GM18861 (cell line): ENCODE measurements around the gene MMAB.

Experiments used
- ATAC-seq: cut with Tn5 transposase; IDR thresholded peaks from one replicate; pipeline ENCODE4 v1.9.1; 2021; ENCODE audit not compliant: unreplicated experiment

MMAB gene

GRCh38 chr12:109560867-109561710, 12.2 kb downstream of the MMAB start:
- no peak for ATAC-seq

GRCh38 chr12:109559601-109560000, 13.7 kb downstream of the MMAB start:
- ATAC-seq: no peak

- no peak for ATAC-seq
These were observed 14.2 kb downstream of the MMAB start for GRCh38 chr12:109559200-109559505.

GRCh38 chr12:109558374-109559199, 14.7 kb downstream of the MMAB start:
- no peak for ATAC-seq

- no peak for ATAC-seq
These were observed 15.5 kb downstream of the MMAB start for GRCh38 chr12:109557805-109558204.

- ATAC-seq: no peak
These were observed 16.1 kb downstream of the MMAB start for GRCh38 chr12:109557200-109557599.

- no peak for ATAC-seq
These were observed 17.6 kb downstream of the MMAB start for GRCh38 chr12:109555431-109556315.

- no peak for ATAC-seq
These were observed 18.5 kb downstream of the MMAB start for GRCh38 chr12:109554761-109555160.

GRCh38 chr12:109553906-109554500, 19.3 kb downstream of the MMAB start:
- ATAC-seq: no peak

GRCh38 chr12:109553483-109553882, 19.8 kb downstream of the MMAB start:
- ATAC-seq: no peak

- ATAC-seq: no peak
These were observed 20.3 kb downstream of the MMAB start for GRCh38 chr12:109552971-109553370.

GRCh38 chr12:109551108-109551507, 22.2 kb downstream of the MMAB start:
- ATAC-seq: no peak

GRCh38 chr12:109550281-109550680, 23.0 kb downstream of the MMAB start:
- no peak for ATAC-seq

GRCh38 chr12:109549613-109550270, 23.6 kb downstream of the MMAB start:
- no peak for ATAC-seq

GRCh38 chr12:109548258-109548657, 25.0 kb downstream of the MMAB start:
- no peak for ATAC-seq

GRCh38 chr12:109547286-109547685, 26.0 kb downstream of the MMAB start:
- ATAC-seq: no peak

GRCh38 chr12:109545826-109546225, 27.5 kb downstream of the MMAB start:
- ATAC-seq: no peak

- ATAC-seq: no peak
These were observed 28.3 kb downstream of the MMAB start for GRCh38 chr12:109544955-109545531.

- no peak for ATAC-seq
These were observed 30.4 kb downstream of the MMAB start for GRCh38 chr12:109542876-109543275.

- ATAC-seq: no peak
These were observed 31.3 kb downstream of the MMAB start for GRCh38 chr12:109542014-109542413.
